ENCODE data around the gene COL7A1.

DNA sequence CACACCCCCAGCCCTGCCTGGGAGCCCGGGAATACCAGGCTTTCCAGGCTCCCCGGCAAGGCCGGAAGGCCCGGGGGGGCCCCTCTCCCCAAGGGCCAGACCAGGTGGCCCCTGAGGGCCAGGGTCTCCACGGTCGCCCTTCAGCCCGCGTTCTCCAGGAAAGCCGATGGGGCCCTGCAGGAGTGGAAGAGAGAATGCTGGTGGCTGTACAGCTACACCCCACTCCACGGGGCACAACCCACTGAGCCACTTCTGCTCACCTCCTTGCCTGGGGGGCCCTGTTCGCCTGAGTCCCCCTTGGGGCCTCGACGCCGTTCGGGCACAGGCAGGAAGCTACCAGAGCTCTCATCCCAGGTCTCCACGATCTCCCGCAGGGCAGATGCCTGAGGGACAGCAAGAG lies 19.8 kb downstream of the COL7A1 start:
- TF ChIP-seq CTCF (conservative IDR thresholded peaks at IDR 0.05) (no peak), EZH2 (IDR thresholded peaks at IDR 0.05; ENCODE audit: low read depth) (no peak)
